ENCODE results near the gene ARL15.

DNA sequence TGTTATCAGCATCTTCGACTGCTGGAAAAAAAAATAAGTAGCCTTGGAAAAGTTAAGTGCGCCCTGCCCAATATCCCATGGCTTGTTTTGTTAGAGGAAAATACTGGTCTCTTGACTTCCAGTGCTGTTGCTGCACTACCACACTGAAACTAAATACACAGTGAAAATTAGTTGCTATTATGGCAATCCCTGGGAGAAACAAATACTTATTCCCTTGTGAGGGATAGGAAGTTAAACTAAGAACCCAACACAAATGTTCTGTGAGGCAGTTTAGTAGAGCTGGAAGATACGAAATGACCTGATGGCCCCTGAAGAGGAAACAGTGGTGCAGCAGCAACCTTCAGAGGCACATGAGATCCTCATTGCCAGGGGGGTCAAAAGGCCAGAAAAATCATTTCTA is 164.0 kb downstream of the ARL15 start:
- TF ChIP-seq, protein P1, sequence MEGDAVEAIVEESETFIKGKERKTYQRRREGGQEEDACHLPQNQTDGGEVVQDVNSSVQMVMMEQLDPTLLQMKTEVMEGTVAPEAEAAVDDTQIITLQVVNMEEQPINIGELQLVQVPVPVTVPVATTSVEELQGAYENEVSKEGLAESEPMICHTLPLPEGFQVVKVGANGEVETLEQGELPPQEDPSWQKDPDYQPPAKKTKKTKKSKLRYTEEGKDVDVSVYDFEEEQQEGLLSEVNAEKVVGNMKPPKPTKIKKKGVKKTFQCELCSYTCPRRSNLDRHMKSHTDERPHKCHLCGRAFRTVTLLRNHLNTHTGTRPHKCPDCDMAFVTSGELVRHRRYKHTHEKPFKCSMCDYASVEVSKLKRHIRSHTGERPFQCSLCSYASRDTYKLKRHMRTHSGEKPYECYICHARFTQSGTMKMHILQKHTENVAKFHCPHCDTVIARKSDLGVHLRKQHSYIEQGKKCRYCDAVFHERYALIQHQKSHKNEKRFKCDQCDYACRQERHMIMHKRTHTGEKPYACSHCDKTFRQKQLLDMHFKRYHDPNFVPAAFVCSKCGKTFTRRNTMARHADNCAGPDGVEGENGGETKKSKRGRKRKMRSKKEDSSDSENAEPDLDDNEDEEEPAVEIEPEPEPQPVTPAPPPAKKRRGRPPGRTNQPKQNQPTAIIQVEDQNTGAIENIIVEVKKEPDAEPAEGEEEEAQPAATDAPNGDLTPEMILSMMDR (IDR thresholded peaks at IDR 0.05): no peak
- TF ChIP-seq, protein P2, sequence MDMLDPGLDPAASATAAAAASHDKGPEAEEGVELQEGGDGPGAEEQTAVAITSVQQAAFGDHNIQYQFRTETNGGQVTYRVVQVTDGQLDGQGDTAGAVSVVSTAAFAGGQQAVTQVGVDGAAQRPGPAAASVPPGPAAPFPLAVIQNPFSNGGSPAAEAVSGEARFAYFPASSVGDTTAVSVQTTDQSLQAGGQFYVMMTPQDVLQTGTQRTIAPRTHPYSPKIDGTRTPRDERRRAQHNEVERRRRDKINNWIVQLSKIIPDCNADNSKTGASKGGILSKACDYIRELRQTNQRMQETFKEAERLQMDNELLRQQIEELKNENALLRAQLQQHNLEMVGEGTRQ (IDR thresholded peaks at IDR 0.05; ENCODE audit: borderline replicate concordance, low read depth, low read length): no peak
- TF ChIP-seq, protein P3, sequence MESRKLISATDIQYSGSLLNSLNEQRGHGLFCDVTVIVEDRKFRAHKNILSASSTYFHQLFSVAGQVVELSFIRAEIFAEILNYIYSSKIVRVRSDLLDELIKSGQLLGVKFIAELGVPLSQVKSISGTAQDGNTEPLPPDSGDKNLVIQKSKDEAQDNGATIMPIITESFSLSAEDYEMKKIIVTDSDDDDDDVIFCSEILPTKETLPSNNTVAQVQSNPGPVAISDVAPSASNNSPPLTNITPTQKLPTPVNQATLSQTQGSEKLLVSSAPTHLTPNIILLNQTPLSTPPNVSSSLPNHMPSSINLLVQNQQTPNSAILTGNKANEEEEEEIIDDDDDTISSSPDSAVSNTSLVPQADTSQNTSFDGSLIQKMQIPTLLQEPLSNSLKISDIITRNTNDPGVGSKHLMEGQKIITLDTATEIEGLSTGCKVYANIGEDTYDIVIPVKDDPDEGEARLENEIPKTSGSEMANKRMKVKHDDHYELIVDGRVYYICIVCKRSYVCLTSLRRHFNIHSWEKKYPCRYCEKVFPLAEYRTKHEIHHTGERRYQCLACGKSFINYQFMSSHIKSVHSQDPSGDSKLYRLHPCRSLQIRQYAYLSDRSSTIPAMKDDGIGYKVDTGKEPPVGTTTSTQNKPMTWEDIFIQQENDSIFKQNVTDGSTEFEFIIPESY (IDR thresholded peaks at IDR 0.05; ENCODE audit: borderline replicate concordance, low read depth): no peak
- TF ChIP-seq, protein P4, sequence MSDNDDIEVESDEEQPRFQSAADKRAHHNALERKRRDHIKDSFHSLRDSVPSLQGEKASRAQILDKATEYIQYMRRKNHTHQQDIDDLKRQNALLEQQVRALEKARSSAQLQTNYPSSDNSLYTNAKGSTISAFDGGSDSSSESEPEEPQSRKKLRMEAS (IDR thresholded peaks at IDR 0.05; ENCODE audit: low read depth): no peak
- TF ChIP-seq RAD21 (IDR thresholded peaks at IDR 0.05; ENCODE audit: low read length) (no peak), SMC3 (IDR thresholded peaks at IDR 0.05; ENCODE audit: low read depth, low read length) (no peak), CHD2 (IDR thresholded peaks at IDR 0.05; ENCODE audit: low read length, partially characterized antibody) (no peak), GATA2 (CRISPR knock-in tag; IDR thresholded peaks at IDR 0.05) (no peak), GABPA (IDR thresholded peaks at IDR 0.05; ENCODE audit: low read depth) (no peak), RCOR1 (IDR thresholded peaks at IDR 0.05; ENCODE audit: low read length) (no peak), SIN3A (IDR thresholded peaks at IDR 0.05; ENCODE audit: borderline replicate concordance, low read depth, low read length) (no peak), MEF2A (IDR thresholded peaks at IDR 0.05; ENCODE audit: borderline replicate concordance, low read depth) (no peak), EP300 (IDR thresholded peaks at IDR 0.05; ENCODE audit: borderline replicate concordance in 1 of 2, low read depth in 1 of 2, low read length in 1 of 2) (no peak)

Measured in SK-N-SH (cell line).